Endometrial microvascular endothelial cells (primary cell): Measurements from ENCODE around the gene GPR183. TPM values are rescaled to one million over a fixed set of nuclear protein-coding genes. Genes with fewer than 3 reads are reported as not detected.

Source experiments
- in situ Hi-C: cut with HindIII; loops from 2 replicates; pipeline ENCODE4 v1.10.0; 2017; ENCODE audit warnings: low sequenced_read_pairs, low pct_unique_long_range_greater_than_20kb; ENCODE audit errors: inconsistent ontology term
- total RNA-seq: library from RNA; depleted of rRNA; stranded (reverse); fragments of >200 nt; gene quantifications from one replicate; pipeline ENCODE4 v1.2.3, GENCODE V29; 2015; ENCODE audit errors: inconsistent ontology term

GPR183 gene
- total RNA-seq, 1 donor from 2014 or later = 0.65 TPM

GRCh38 chr13:99341969-99342722 lies 34.9 kb upstream of the GPR183 start:
- in situ Hi-C loops = no loop called here

GRCh38 chr13:99340638-99341037 lies 33.4 kb upstream of the GPR183 start:
- in situ Hi-C loops = no loop called here

GRCh38 chr13:99339736-99340397 lies 32.7 kb upstream of the GPR183 start:
- in situ Hi-C loops = no loop called here

- in situ Hi-C loops = no loop called here
Measured at GRCh38 chr13:99339230-99339721, 32.1 kb upstream of the GPR183 start.

DNA sequence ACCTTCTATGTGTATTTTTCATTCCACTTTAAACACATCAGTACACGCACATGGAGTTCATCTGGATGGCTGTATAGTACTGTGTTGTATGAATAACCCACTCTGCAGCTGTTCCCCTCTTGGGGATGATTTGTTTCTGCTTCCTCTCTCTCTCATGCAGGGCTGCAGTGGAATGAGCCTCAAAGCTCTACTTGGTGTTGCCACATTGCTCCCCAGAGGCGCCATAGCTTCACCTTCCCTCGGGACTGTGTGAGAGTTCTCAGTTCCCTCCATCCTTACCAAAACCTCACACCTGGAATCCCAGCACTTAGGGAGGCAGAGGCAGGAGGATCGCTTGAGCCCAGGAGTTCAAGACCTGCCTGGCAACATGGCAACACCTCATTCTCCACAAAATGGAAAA lies 28.4 kb upstream of the GPR183 start:
- in situ Hi-C loops = no loop called here

- in situ Hi-C loops = no loop called here
Measured at GRCh38 chr13:99335087-99335486, 27.9 kb upstream of the GPR183 start.

- in situ Hi-C loops = no loop called here
Measured at GRCh38 chr13:99334221-99334620, 27.0 kb upstream of the GPR183 start.

DNA sequence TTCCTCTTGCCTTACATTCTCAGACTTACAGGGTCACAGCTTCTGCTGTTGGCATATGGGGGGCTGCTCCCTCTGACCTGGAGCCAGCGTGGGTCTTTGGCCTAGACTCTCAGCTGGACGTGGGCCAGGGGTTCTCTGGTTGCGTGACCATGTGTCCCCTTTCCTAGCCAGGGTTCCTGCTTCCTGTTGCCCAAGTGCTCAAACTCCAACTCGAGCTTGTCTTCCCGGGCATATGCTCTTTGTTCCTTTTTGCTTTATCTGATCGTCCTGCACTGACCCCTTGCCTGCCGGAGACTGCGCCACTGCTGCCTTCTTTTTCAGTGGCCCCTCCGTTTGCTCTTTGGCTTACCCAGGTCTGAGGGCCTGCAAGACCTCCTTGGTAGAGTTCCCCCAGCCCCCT lies 25.3 kb upstream of the GPR183 start:
- in situ Hi-C loops = no loop called here

DNA sequence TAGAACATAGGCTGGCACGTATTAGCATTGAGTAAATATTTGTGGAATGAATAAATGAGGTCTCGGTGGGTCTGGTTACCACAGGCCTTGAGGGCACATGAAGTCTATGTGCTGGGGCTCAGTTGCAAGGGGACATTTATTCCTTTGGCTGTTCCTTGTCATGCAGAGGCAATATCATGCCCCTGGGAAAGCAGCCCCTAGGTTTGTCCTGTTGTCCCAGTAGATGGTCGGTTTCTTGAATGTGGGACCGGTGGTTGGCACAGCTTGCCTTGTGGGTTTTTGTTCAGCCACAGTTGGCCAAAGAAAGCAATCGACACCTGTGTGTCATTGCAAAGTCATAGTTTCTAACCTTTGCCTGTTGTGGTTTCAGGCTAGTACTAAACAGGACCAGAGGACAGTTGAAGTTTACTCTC lies 24.7 kb upstream of the GPR183 start:
- in situ Hi-C loops = no loop called here

GRCh38 chr13:99330942-99331341 lies 23.7 kb upstream of the GPR183 start:
- in situ Hi-C loops = no loop called here

DNA sequence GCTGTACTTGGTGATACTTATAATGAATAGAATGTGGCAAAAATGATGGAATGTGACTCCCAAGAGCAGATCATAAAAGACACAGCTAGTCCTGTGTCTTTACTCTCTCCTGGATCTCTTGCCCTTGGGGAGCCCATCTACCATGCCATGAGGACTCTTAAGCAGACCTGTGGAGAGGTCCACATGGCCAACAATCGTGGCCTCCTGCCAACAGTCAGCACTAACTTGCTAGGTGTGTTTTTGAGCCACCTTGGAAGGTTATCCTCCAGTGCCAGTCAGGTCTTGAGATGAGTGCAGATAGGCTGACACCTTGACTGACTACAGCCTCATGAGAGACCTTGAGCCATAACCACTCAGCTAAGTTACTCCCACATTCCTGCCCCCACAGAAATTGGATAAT lies 22.3 kb upstream of the GPR183 start:
- in situ Hi-C loops = no loop called here

DNA sequence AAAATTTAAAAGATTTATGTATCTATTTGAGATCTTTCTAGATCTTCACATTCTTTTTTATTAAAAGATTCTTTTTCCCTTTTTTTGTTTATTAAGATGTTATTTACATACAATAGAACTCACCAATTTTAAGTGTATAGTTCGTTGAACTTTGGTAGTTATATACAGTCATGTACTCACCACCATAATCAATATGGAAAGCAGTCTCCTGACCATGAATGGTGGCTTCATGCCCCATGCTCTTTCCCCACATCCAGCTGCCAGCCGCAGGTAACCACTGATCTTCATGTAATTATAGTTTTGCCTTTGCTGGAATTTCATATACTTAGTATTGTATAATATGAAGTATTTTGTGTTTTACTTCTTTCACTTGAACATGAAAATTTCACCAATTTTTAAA lies 20.6 kb upstream of the GPR183 start:
- in situ Hi-C loops = no loop called here

- in situ Hi-C loops = no loop called here
Measured at GRCh38 chr13:99327126-99327525, 19.9 kb upstream of the GPR183 start.

DNA sequence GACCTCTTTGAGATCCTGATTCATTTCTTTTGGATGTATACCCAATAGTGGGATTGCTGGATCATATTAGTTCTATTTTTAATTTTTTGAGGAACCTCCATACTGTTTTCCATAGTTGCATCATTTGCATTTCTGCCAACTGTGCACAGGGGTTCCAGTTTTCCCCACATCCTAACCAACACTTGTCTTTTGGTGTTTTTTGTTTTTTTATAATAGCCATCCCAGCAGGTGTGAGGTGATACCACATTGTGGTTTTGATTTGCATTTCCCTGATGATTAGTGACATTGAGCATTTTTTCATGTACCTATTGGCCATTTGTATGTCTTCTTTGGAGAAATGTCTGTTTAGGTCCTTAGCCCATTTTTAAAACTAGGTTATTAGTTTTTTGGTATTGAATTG lies 18.8 kb upstream of the GPR183 start:
- in situ Hi-C loops = no loop called here

DNA sequence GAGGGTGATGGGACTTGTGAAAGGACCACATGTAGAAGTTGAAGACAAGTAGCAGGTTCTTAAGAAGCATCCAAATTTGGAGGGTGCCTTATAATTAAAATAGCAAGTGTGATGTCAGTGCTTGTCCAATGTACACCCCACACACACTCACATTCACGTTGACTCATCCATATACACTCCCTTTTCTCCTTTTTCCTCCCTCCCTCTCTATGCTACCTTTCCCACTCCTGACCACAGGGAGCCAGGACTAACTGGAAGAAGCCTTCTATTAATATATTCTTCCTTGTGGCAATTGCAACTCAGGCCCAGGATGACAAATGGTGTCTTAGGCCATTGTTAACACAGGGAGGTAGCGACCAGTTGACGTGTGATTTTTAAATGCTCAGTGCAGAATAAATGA lies 16.3 kb upstream of the GPR183 start:
- in situ Hi-C loops = no loop called here

- in situ Hi-C loops = no loop called here
Measured at GRCh38 chr13:99322297-99323103, 15.3 kb upstream of the GPR183 start.

DNA sequence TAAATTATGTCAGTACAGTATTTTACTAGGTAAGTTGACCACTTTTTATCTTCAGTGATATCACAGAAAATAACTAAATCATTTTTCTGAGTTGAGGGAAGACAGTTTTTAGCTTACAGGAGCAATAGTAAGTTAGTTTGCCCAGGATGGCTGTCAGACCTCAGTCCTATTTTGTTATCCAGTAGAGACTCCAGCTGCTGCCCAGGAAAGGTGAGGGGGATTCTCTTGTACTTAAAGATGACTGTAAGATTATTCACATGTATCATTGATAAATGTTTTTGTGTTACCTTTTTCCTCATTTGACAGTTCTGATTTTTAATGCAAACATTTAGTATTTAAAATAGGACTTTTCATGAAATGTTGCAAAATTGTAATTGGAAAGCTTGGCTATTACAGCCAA lies 14.5 kb upstream of the GPR183 start:
- in situ Hi-C loops = no loop called here

- in situ Hi-C loops = no loop called here
Measured at GRCh38 chr13:99320693-99321481, 13.7 kb upstream of the GPR183 start.

DNA sequence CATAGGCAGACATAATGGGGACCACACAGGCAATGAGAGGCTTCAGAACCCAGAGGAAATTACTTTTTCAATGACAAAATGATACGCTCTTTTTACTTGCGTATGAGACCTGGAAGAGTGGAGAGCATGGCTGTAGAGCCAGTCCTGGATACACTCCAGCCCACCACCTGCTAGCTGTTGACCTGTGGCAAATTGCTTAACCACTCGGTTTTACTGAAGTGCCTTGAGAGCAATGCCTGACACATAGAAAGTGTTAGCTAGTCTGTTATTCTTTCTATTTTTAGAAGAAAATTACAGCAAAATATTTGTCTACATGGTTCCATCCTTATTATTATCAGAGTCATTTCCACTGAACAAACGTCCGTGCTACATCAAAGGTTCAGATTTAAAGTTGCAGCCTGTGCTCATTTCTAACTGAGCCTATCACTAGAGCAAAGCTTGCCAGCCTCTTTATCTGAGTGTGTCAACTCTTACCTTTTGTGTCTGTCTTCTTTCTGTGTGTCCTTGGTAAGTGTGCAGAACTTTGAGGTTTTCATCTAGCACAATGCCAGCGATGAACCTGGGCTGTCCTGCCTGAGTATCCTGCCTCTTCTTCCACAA lies 9.6 kb upstream of the GPR183 start:
- in situ Hi-C loops = no loop called here
